Jurkat, Clone E6-1 (cell line): ENCODE data around the gene ANTXR2.

Experiments used
- DNase-seq: peaks from one replicate; pipeline ENCODE4 v3.0.0-alpha.2; 2011; ENCODE audit warnings: low read depth, low spot score
- H3K4me3 ChIP-seq: 2 replicates; pipeline ENCODE4 v1.5.1; 2011; ENCODE audit warnings: mild to moderate bottlenecking, low read length, control low read depth, moderate library complexity

ANTXR2 gene

DNA sequence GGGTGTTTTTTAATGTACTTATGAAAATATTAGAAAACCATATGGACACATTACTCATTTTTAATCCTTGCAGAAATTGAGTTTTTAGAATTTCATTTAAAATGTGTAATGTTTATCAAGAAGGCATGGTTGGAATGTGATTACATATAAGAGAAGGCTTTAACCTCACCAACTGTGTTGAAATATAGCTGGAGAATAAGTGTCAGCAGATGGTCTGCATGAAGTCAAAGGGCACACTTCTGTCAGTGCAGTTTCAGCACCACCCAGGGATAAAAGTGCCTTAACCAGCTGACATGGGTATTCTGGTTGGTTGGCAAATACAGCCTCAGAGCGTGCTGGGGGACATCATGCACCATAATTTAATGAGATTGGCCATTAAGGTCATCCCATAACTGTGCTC lies 21.2 kb upstream of the ANTXR2 start:
- DNase-seq, result no peak
- H3K4me3 ChIP-seq, result no peak overlapping the region

DNA sequence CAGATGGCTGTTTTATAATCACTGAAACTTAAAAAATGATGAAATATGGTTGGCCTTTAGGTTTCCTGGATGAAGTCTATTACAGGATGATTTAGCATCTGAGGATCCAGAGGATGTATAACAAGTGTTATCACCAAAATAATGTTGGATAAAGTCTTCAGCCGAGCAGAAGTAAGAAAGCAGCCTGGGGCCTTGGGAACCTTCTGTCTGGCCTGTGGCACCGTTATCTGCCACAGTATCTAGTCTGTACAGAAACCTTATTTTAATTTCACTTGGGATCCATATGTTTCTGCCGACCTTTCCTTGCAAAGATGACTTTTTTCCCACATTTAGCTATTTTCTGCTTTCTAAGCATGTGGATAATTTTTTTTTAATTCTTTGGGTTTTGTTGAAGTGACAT lies 20.5 kb upstream of the ANTXR2 start:
- DNase-seq, result no peak
- H3K4me3 ChIP-seq, result no peak overlapping the region

DNA sequence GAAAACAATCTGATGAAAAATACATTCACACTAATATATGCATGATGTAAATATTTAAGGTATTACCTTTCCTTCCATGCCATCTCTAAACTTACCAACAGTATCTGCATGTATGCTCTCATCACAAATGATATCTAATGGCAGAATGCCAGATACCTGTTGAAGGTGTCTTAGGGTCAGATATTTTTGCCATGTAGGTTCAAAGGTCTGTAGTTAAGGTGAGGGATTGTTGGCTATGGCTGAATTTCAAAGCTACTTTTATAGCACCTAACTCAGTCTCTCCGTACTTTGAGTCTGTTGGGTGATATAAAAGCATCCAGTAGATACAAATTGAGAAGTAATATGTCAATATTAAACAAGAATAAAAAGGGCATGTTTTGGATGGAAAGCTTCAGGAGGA lies 19.8 kb upstream of the ANTXR2 start:
- no peak for DNase-seq
- no peak overlapping the region for H3K4me3 ChIP-seq

DNA sequence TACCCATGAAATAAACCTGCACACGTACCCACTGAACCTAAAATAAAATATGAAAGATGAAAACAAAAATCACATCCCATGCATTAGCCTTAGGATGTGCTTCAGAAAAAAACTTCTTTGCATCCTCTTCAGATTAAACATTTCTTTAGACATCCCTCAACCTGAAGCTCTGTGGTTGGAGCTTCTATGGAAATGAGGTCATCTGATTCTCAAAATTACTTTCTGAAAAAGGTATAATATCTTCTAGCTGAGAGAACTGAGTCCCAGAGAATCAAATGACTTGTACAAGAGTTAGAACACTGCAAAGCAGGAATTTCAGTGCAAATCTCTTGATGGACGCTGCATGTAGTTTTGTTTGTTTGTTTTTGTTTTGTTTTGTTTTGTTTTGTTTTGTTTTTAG lies 19.1 kb upstream of the ANTXR2 start:
- H3K4me3 ChIP-seq, result no peak overlapping the region
- no peak for DNase-seq

DNA sequence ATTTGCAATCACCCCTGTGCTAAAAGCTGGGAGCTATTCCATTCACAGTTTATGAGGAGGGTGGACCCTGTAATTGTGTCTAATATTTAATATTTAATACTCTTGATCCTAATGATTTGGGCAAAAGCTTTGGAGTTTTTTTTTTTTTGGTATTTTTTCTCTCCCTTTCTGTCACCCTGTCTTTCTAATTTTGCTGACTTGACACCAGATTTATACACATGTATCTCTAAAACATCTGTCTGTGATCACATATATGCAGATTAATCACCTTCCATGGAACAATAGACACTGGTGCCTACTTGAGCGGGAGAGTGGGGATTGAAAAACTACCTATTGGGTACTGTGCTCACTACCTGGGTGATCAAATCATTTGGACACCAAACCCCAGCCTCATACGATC lies 18.7 kb upstream of the ANTXR2 start:
- H3K4me3 ChIP-seq, result no peak overlapping the region
- DNase-seq, result no peak

DNA sequence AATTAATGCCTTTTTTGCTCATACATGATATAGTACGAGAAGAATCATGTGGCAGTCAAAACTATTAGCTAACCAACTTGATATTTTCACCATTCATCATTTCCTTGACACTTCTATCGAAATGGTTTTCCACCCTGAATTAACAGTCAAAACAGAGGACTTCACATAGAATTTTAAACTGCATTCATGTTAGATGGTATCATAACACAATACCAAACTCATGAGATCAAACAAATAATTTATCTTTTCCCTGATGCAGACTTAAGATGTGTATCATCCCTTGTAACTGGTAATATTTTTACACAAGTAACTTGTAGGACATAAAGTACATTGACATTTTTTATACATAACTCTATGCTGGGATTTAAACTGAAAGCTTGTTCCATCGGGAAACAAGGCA lies 18.2 kb upstream of the ANTXR2 start:
- no peak overlapping the region for H3K4me3 ChIP-seq
- no peak for DNase-seq

DNA sequence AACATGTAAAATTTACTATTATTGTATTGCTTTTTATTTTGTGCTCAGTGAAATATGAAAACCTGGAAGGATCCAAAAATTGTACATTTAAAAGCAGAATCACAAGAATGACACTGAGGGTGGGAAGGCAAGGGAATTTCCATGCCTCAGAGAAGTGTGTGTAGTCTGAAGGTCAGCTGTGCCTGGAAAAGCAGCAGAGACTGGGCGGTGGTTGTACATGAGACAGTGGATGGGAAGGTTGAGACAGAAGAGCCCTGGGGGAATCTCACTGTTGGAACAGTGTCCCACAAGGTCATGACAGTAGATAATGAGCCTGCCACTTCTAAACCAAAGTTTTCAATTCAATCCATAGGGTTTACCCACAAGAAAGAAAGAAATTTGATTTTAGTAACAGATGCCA lies 17.1 kb upstream of the ANTXR2 start:
- no peak for DNase-seq
- no peak overlapping the region for H3K4me3 ChIP-seq

DNA sequence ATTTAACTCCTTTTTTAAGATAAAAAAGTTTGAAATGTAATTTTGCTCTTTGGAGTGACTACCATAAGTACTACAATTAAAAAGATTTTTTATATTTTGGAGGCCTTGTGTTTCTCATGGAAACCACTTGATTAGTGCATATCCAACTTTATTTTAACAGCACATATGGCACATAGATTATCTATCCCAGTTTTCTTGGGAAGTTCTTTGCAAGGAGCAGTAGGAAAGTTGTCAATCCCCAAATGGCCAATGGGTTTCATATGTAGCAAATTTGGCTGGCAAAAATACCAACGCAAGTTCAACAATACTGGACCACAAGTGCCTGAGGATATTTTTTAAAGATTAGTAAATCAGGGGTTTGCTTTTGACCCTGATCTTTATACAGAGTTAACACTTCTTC lies 15.4 kb upstream of the ANTXR2 start:
- DNase-seq, result no peak
- no peak overlapping the region for H3K4me3 ChIP-seq

DNA sequence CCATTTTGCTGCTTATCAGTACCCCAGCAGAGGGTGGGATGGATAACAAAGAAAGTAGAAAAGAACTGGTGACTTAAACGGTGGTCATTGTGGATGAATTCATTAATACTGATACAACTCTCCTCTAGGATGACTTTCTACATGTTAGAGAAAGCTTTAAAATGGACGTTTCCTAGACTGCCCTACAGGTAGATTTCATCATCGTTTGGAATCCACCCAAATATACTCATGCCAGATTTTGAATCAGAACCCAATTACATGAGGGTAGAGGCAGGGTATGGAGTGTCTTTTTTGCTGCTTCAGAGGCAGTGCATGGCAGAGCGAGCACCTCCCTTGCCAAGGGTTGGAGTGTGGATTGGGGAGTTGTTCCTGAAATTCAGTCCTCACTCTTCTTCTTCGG lies 13.3 kb upstream of the ANTXR2 start:
- no peak for DNase-seq
- H3K4me3 ChIP-seq, result no peak overlapping the region

DNA sequence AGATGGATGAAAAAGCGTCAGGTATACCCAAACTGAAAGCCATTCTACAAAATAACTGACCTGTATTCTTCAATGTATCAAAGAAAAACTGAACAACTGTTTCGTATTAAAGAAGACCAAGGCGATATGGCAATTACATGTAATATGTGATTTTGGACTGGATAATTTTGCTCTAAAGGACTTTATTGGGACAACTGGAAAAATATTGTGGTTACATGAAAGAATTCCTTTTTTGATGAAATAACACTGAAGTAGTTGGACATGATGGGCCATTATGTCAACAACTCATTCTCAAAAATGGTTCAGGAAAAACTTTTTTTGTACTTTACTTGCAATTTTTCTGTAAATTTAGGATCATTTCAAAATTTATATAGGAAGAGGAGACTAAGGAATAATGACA lies 12.1 kb upstream of the ANTXR2 start:
- DNase-seq, result no peak
- no peak overlapping the region for H3K4me3 ChIP-seq

DNA sequence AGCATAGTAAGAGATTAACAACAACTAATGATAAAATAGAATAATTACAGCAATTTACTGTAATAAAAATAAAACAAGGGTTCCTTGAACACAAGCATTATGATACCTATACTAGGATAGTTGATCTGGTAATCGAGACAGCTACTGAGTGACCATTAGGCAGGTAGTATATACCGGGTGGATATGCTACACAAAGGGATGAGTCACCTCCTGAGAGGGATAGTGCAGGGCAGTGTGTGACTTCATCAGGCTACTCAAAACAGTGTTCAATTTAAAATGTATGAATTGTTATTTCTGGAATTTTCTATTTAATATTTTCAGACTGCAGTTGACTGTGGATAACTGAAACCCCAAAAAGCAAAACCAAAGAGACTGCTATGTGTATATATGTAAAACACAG lies 9.7 kb upstream of the ANTXR2 start:
- no peak for DNase-seq
- H3K4me3 ChIP-seq, result no peak overlapping the region

DNA sequence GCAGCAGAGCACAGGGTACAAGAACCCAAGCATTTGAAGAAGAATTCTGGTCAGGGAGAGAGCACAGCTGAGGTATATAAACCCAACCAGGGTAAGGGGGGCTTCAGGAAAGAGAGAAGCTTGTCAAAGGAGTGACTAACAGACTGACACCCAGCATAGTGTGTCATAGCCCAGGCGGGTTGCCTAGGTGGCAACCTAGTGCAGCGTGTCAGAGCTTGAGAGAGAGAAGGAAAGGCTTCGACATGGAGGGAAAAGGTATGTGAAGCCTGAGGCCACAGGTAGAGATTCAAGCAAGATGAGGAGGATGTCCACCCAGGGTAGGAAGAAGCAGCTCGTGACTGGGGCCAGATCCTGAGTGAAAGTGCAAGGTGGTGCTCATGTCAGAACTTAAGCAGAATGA lies 8.5 kb upstream of the ANTXR2 start:
- no peak for DNase-seq
- H3K4me3 ChIP-seq, result no peak overlapping the region

DNA sequence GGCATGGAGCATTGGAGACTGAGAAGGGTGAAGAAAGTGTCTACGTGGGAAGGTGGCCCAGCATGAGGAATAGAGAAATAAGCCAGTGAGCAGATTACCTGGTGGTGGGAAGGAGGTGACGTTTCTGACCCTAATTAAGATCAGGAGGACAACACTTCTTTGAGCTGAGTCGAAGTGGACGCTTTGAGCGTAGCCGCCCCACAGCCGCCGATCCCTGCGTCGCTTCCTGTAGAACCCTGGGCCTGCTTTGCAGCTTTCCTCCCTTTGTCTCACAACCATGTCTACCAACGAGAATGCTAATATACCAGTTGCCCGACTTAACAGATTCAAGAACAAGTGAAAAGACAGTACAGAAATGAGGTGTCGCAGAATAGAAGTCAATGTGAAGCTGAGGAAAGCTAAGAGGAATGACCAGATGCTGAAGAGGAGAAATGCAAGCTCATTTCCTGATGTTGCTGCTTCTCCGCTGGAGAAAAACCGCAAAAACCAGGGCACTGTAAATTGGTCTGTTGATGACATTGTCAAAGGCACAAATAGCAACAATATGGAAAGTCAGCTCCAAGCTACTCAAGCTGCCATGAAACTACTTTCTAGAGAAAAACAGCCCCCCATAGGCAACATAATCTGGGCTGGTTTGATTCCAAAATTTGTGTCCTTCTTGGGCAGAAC lies 6.4 kb upstream of the ANTXR2 start:
- no peak for DNase-seq
- H3K4me3 ChIP-seq, result no peak overlapping the region

DNA sequence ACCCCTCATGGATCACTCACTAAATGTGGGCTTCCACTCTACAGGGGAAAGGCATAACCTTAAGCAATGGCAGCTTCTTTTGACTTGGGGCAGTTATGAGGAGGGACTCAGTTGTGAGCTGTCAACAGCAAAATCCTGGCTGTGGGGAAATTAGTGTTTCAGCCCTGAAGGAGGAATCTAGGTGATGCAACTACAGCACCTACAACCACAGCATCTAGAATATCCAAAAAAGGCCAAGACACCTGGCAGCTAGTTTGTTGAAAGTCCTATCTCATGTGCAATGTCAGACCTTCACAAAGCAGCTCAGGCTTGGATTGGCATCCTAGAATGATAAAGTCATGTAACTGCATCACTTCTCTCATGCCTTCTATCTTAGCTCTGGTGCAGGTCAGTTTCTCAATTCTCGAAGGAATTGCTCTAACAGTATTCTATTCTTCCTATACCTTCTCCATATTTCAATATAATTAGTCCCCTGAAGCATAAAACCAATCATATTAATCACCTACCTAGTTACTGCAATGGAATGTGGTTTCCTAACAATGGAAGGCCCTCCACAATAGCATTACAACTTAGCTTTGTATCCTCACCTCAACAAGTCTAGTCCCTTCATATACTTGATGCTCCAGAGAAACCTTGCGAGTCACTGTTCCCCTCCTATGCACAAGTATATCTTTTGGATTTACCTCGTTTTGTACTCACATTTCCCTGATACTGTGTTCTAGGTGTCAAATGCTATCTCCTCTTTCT lies 5.5 kb upstream of the ANTXR2 start:
- DNase-seq, result no peak
- H3K4me3 ChIP-seq, result no peak overlapping the region

DNA sequence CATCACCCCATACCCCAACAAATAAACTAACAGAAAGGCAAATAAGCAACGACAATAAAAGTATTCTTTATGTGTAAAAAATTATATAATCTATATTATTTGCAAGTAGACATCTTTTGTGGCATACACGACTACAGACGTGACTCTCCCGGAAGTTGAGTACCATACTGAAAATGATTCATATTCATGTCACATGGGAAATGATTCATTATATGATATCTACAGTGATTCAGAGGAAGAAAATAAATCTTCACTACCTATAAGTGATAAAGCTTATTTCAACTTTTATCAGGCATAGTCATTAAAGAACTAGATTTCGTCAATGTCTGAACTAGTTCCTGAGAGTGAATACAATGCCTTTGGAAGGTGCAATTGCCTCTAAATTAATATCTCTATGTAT lies 4.6 kb upstream of the ANTXR2 start:
- no peak for DNase-seq
- no peak overlapping the region for H3K4me3 ChIP-seq

DNA sequence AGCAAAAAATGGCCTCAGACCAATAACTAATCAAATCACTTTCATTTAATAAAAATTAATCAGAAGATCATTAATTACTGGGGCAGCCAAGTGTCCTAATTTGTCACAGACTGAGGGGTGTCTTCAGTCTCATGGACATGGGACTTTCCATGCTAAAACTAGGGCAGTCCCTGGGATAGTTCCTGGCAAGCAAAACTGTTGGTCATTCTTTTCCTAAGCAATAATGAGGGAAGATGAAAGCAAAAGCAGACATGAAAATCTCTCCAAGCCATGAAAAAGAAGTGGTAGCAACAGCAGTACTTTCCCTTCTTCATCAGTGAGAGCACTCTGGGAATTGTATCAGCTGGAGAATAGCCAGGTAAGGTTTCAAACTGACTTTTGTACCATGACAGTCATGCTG lies 3.7 kb upstream of the ANTXR2 start:
- H3K4me3 ChIP-seq, result no peak overlapping the region
- no peak for DNase-seq

DNA sequence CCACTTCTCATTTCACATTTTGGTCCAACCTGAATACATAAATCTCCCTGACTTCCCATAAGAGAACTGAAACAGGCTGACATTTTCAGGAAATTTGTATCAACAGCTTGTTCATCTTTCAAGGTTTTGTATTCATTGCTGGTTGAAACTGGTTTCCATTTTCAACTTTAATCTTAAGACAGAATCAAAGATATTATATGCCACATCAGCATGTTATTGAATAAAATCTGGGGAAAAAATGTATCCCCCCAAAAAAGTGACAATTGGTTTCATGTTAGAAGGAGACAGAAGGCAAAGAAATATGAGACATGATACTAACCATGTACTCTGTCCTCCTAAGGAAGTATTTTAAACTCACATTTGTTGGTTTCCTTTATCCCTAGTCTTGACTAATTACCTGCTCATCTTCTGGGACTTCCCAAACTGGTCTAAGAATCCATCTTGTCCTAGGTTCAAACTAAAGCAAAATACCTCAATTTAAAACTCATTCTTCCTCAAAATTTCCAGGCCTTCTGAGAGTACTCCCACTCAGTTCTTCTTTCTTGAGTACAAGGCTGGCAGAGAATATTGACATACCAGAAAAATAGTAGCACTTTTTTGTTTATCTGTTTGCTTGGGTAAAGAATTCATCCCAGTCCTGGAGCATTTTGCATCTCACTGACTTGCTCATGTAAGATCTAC lies 3.1 kb upstream of the ANTXR2 start:
- H3K4me3 ChIP-seq, result no peak overlapping the region
- no peak for DNase-seq

DNA sequence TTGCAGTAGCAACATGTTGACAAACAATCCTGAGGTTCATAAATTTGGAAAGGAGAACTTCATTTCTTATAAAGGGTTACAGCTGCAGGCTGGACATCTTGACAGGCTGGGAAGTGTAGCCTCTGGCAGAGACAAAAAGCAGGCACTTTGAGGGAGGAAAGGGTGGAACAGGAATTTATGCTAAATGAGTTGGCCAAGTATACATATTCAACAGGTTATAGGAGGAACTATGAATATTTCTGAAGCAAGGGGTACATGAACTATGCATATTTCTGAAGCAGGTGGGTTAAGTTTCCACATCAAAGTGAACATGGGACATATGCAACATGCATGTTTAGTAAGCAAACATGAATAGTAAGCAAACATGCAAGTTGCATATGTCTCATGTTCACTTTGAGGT lies 1.6 kb upstream of the ANTXR2 start:
- no peak for DNase-seq
- H3K4me3 ChIP-seq, result no peak overlapping the region

DNA sequence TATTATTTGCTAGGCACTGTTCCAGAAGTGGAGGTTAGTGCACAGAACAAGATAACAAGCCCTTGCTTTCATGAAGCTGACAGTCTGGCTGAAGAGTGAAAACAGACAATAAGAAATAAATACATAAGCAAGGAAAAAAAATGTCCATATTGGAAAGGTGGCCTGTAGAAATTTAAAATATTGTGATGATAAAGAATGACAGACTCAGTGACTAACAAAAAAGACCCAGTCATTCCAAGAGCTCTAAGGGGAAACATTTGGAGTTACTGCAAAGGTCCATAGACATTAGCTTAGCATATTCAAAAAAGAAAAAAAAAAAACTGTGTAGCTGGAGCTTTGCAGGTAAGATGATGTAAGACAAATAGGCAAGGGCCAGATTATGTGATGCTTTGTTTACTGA lies 1.0 kb upstream of the ANTXR2 start:
- no peak overlapping the region for H3K4me3 ChIP-seq

DNA sequence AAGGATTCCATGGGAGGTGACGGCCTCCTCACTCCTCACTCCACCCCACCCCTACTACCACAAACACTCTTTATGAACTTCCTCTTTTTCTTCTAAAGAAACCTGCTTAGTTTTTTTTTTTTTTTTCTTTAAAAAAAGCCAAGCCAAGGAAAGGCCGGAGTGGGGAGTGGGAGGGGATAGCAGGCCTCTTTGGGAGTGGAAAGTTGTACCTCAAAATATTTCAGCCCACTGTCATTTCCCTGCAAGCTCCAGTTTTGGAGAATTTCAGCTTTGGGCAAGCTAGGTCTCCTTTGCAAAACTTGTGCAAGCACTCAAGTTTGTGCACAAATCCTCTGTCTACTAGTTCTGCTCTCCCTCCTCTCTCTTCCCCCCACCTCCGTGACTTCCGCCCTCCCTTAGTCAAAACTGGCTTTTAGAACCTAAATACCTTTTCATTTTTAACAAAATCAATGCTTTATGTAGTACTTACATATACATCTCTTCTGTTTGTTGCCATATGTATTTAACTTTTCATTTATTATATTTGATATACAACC lies 512 bp upstream of the ANTXR2 start:
- H3K4me3 ChIP-seq, result peak overlapping the region; percentile 54
- no peak for DNase-seq

More for the DNA sequence above, 1.0 kb upstream of the ANTXR2 start:
- DNase-seq, result no peak
